NT2/D1 (cell line): Measurements from ENCODE around the gene BCL2L12.
"Not testable (repeated sequence)": the region's sequence is repeated elsewhere in the genome, so short reads cannot be mapped to it uniquely, and the experiment has no call there.

ENCODE experiments used
- DNase-seq: peaks from one replicate; pipeline ENCODE4 v3.0.0-alpha.2; 2011; ENCODE audit warnings: low read depth, low spot score
- H3K27me3 ChIP-seq: 2 replicates; pipeline ENCODE4 v1.6.0; 2011; ENCODE audit warnings: mild to moderate bottlenecking; ENCODE audit not compliant: insufficient read length, insufficient read depth
- H3K36me3 ChIP-seq: 2 replicates; pipeline ENCODE4 v1.6.1; 2011; ENCODE audit warnings: mild to moderate bottlenecking, low read length, mixed read lengths; ENCODE audit not compliant: insufficient read depth, insufficient read length
- H3K4me1 ChIP-seq: 2 replicates; pipeline ENCODE4 v1.5.1; 2011; ENCODE audit not compliant: insufficient read depth, insufficient read length
- H3K4me3 ChIP-seq: 2 replicates; pipeline ENCODE4 v1.5.1; 2011; ENCODE audit warnings: low read depth; ENCODE audit not compliant: insufficient read length
- H3K9ac ChIP-seq: 2 replicates; pipeline ENCODE4 v1.6.0; 2011; ENCODE audit warnings: low read depth; ENCODE audit not compliant: insufficient read length
- H3K9me3 ChIP-seq: 2 replicates; pipeline ENCODE4 v1.5.1; 2011; ENCODE audit warnings: mild to moderate bottlenecking, low read length; ENCODE audit not compliant: insufficient read depth
- SUZ12 ChIP-seq: IDR thresholded peaks from 2 replicates; pipeline ENCODE4 v1.6.1; 2011; ENCODE audit not compliant: insufficient read length, insufficient read depth; ENCODE audit errors: extremely low read depth
- YY1 ChIP-seq: IDR thresholded peaks from 2 replicates; pipeline ENCODE4 v1.6.1; 2011; ENCODE audit not compliant: insufficient read length, insufficient read depth
- ZNF274 ChIP-seq: IDR thresholded peaks from 2 replicates; pipeline ENCODE4 v1.6.1; 2011; ENCODE audit warnings: mild to moderate bottlenecking, low read depth, low read length

BCL2L12 gene

GRCh38 chr19:49665351-49666119, at the start of gene BCL2L12, which contains the start of gene IRF3:
Gene BCL2L12 (plus strand): TSS chr19:49665933. CDS start chr19:49666693, 760 bp downstream.
Gene IRF3 (minus strand): TSS chr19:49665857. CDS start chr19:49664838, 1,019 bp downstream.
- DNase-seq = peak; percentile 80
- Histone ChIP-seq H3K36me3 (peaks cover 58% of the 10 kb centered on the region), H3K9me3 (no peaks in the 10 kb centered on the region), H3K9ac (peak within 1 kb of the TSS; percentile 97), H3K27me3 (no peaks in the 10 kb centered on the region), H3K4me1 (peaks cover 4% of the 10 kb centered on the region), H3K4me3 (peak within 1 kb of the TSS; percentile 88)
- TF ChIP-seq SUZ12 = no peak
- TF ChIP-seq ZNF274 = no peak
- no peak for TF ChIP-seq YY1

GRCh38 chr19:49616532-49616931, 49.2 kb upstream of the BCL2L12 start:
- H3K36me3 ChIP-seq = peaks cover 69% of the 10 kb centered on the region
- no peak for TF ChIP-seq ZNF274
- TF ChIP-seq SUZ12 = no peak
- no peak for TF ChIP-seq YY1

GRCh38 chr19:49616945-49617344, 48.8 kb upstream of the BCL2L12 start:
- peaks cover 73% of the 10 kb centered on the region for H3K36me3 ChIP-seq
- H3K27me3 ChIP-seq = no peaks in the 10 kb centered on the region
- H3K4me3 ChIP-seq = no peak overlapping the region
- peaks cover 2% of the 10 kb centered on the region for H3K4me1 ChIP-seq
- TF ChIP-seq SUZ12 = no peak
- no peak for TF ChIP-seq YY1
- no peak for TF ChIP-seq ZNF274
- no peak overlapping the region for H3K9ac ChIP-seq
- DNase-seq = no peak
- H3K9me3 ChIP-seq = no peaks in the 10 kb centered on the region

More at GRCh38 chr19:49616532-49616931, 49.2 kb upstream of the BCL2L12 start:
- no peak overlapping the region for H3K4me3 ChIP-seq
- H3K9ac ChIP-seq = no peak overlapping the region
- peaks cover 2% of the 10 kb centered on the region for H3K4me1 ChIP-seq
- H3K9me3 ChIP-seq = no peaks in the 10 kb centered on the region
- no peaks in the 10 kb centered on the region for H3K27me3 ChIP-seq
- DNase-seq = no peak

- DNase-seq, H3K4me3 ChIP-seq, H3K4me1 ChIP-seq, H3K9ac ChIP-seq, H3K9me3 ChIP-seq, H3K27me3 ChIP-seq: not testable (repeated sequence)
- peaks cover 73% of the 10 kb centered on the region for H3K36me3 ChIP-seq
Measured at GRCh38 chr19:49617860-49618259, 47.9 kb upstream of the BCL2L12 start.

GRCh38 chr19:49624967-49625910, 40.5 kb upstream of the BCL2L12 start:
- no peaks in the 10 kb centered on the region for H3K27me3 ChIP-seq
- no peak for TF ChIP-seq SUZ12
- no peak for TF ChIP-seq YY1
- no peak for TF ChIP-seq ZNF274
- no peak for DNase-seq
- H3K4me1 ChIP-seq = no peaks in the 10 kb centered on the region
- H3K36me3 ChIP-seq = peaks cover 52% of the 10 kb centered on the region
- no peaks in the 10 kb centered on the region for H3K9me3 ChIP-seq
- no peak overlapping the region for H3K9ac ChIP-seq
- H3K4me3 ChIP-seq = no peak overlapping the region

- peaks cover 47% of the 10 kb centered on the region for H3K36me3 ChIP-seq
- H3K4me3 ChIP-seq = no peak overlapping the region
- no peaks in the 10 kb centered on the region for H3K27me3 ChIP-seq
- TF ChIP-seq ZNF274 (no peak), SUZ12 (no peak), YY1 (no peak)
- no peaks in the 10 kb centered on the region for H3K4me1 ChIP-seq
- no peak for DNase-seq
- no peak overlapping the region for H3K9ac ChIP-seq
- no peaks in the 10 kb centered on the region for H3K9me3 ChIP-seq
Measured at GRCh38 chr19:49626226-49626625, 39.5 kb upstream of the BCL2L12 start.

- DNase-seq = no peak
- H3K36me3 ChIP-seq = peaks cover 32% of the 10 kb centered on the region
- no peaks in the 10 kb centered on the region for H3K27me3 ChIP-seq
- H3K9ac ChIP-seq = no peak overlapping the region
- TF ChIP-seq YY1 = no peak
- no peak for TF ChIP-seq ZNF274
- no peak for TF ChIP-seq SUZ12
- H3K9me3 ChIP-seq = no peaks in the 10 kb centered on the region
- H3K4me1 ChIP-seq = no peaks in the 10 kb centered on the region
- no peak overlapping the region for H3K4me3 ChIP-seq
Measured at GRCh38 chr19:49629659-49630058, 36.1 kb upstream of the BCL2L12 start.
